GM18868 (cell line): Measurements from ENCODE around the gene SPATA13.
"Not testable (repeated sequence)": the region's sequence is repeated elsewhere in the genome, so short reads cannot be mapped to it uniquely, and the experiment has no call there.

Source experiments
- ATAC-seq: cut with Tn5 transposase; IDR thresholded peaks from one replicate; pipeline ENCODE4 v1.9.1; 2021; ENCODE audit warnings: mild to moderate bottlenecking, moderate library complexity; ENCODE audit not compliant: unreplicated experiment

The SPATA13 gene

DNA sequence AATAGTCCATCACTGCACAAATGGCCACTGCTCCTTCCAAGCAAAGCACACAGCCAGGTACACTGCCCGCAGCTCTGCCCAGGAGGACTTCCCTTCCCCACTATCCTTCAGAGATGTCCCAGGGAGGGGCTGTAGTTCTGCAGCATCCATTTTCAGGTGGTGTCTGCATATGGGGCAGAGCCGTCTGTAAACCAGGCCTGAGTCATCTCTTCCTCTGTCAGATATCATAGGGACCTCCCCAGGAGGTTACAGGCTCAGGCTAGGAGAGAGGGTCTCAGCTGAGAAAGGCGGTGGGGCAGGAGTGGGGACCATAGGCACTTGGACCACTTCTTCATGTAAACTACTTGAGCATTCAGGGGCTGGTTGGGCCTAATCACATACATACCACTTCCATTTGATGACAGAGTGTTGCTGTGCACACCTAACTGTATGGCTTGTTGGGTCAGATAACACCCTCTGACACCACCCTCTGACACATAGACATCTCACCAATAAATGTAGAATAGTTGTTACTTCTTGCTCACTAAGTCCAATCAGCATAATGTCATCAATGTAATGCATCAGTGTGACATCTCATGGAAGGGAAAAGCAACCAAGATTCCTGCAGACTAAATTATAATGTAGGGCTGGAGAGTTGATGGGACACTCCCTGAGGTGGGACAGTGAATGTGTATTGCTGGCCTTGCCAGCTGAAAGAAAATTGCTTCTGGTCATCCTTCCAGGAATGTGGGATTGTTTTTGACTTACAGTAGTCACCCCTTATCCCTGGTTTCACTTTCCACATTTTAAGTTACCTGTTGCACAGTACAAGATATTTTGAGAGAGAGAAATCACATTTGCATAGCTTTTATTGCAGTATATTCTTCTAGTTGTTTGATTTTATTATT, 189.5 kb downstream of the SPATA13 start:
- not testable (repeated sequence) for ATAC-seq

DNA sequence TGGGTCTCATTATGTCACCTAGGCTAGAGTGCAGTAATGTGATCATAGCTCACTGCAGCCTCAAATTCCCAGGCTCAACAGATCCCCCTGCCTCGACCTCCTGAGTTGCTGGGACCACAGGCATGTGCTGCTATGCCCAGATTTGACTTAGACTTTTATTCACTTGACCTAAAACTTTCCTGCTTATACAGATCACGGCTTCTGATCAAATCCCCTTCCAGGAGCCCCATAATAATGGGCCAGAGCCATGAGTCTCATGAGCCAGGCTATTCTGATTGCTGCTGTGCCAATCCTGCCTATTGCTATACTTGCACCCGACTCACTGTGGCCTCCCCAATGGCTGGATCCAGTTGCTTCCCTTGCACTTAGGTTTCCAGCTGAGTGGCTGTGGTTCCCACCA, 190.9 kb downstream of the SPATA13 start:
- ATAC-seq, result no peak

DNA sequence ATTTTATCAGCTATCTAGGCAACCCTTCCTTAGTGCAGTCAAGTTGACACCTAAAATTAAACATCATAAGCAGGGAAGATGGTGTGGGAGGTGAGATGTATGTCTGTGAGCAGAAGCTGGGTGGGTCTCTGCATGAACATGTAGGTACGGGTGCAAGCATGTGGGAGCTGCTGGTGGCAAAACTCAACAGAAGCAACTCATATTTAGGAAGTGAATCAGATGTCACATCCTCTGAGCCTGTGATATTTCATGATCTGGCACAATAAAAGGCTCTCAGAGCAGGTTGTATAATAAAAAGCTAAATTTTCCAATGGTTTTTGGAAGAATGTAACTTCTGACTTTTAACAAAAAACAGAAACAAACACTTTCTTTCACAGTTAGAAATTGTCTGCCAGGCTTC, 193.2 kb downstream of the SPATA13 start:
- no peak for ATAC-seq

DNA sequence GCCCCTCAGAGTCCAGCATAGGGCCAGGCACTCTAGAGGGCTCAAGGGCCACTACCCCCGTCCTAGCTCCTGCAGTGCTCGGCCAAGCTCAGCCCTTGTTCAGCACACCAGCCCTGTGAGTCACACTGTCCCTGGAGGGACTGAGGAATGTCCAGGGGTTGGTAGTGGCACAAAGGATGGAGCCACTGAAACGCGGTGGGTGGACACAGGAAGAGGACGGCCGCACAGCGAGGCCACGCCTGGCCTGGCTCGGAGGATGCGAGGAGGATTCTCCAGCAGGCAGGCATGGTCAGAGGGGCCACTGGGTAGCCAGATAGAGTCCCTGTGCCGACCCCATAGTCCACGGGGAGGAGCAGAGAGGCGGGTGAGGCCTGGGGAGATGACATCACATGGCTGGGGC, 194.6 kb downstream of the SPATA13 start:
- no peak for ATAC-seq

DNA sequence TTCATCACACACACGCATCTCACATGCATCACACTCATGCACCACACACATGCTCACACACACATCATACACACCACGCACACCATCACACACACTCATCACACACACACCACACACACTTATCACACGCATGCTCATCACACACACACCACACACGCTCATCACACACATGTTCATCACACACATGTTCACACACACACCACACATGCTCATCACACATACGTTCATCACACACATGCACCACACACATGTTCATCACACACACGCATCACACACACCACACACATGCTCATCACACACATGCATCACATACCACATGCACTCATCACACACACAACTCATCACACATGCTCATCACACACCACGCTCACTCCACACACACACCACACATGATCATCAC, 195.8 kb downstream of the SPATA13 start:
- no peak for ATAC-seq
